ENCODE measurements around the gene TSPEAR.
A peak's percentile ranks its signal among the peaks of the same experiment; 100 is the strongest.
"Not testable (repeated sequence)": the region's sequence is repeated elsewhere in the genome, so short reads cannot be mapped to it uniquely, and the experiment has no call there.

Gene TSPEAR

DNA sequence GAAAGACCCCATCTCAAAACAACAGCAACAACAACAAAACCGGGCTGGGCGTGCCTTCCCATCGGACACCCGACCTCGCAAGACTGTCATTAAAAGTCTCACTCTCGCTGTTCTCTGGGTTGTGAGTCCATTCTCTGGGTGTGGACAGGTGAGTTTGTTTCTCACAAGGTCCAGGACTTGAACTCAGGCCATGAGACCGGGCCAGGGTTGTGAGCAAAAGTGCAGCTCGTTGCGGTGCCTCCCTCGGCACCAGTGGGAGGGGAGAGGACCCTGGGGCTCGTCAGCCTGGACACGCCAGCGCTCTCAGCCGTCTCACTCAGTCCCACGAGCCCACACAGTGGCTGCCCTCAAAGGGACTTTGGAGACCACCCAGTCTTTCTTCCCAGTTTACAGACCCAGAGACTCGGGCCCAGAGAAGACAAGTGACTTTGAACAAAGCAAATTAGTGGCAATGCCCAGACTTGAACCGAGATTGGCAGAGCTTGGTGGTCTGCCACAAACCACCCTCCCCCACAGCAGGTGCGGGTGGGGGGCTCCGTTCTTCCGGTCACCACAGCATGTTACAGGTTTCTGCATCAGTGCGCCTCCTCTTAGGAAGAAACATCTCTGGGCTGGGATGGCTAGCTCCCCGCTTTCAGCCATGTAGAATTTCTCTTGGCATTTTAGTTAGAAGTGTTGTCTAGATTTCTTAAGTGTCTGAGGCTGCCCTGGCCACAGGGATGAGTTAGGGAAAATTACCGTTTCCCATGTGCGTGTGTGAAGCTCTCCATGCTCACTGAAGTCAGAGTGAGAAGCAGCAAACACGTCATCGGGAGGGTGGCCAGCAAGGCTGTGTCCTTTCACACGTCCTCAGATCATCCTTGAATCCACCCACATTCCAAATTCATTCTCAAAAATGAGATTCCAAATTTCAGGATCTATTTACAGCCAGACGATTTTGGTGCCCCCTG, 227.8 kb downstream of the TSPEAR start:
- in situ Hi-C loops (cut with MboI; ENCODE audit: low sequenced_read_pairs, unreplicated experiment) = no loop called here
- no peak for TF ChIP-seq CTCF (IDR thresholded peaks at IDR 0.05; ENCODE audit: borderline replicate concordance, control extremely low read depth, extremely low read depth, insufficient read depth, missing control alignments)
- no peak for DNase-seq (ENCODE audit: low spot score)

GRCh38 chr21:44482581-44483287, 228.6 kb downstream of the TSPEAR start:
- TF ChIP-seq CTCF (IDR thresholded peaks at IDR 0.05; ENCODE audit: borderline replicate concordance, control extremely low read depth, extremely low read depth, insufficient read depth, missing control alignments) = no peak
- DNase-seq (ENCODE audit: low spot score) = no peak
- in situ Hi-C loops (cut with MboI; ENCODE audit: low sequenced_read_pairs, unreplicated experiment) = no loop called here

- TF ChIP-seq CTCF (IDR thresholded peaks at IDR 0.05; ENCODE audit: borderline replicate concordance, control extremely low read depth, extremely low read depth, insufficient read depth, missing control alignments) = no peak
- no peak for DNase-seq (ENCODE audit: low spot score)
- in situ Hi-C loops (cut with MboI; ENCODE audit: low sequenced_read_pairs, unreplicated experiment) = no loop called here
Observed at GRCh38 chr21:44480200-44481053, 230.9 kb downstream of the TSPEAR start.

GRCh38 chr21:44479556-44480199, 231.7 kb downstream of the TSPEAR start:
- peak; percentile 61 for TF ChIP-seq CTCF (IDR thresholded peaks at IDR 0.05; ENCODE audit: borderline replicate concordance, control extremely low read depth, extremely low read depth, insufficient read depth, missing control alignments)
- DNase-seq (ENCODE audit: low spot score); in situ Hi-C loops (cut with MboI; ENCODE audit: low sequenced_read_pairs, unreplicated experiment): not testable (repeated sequence)

DNA sequence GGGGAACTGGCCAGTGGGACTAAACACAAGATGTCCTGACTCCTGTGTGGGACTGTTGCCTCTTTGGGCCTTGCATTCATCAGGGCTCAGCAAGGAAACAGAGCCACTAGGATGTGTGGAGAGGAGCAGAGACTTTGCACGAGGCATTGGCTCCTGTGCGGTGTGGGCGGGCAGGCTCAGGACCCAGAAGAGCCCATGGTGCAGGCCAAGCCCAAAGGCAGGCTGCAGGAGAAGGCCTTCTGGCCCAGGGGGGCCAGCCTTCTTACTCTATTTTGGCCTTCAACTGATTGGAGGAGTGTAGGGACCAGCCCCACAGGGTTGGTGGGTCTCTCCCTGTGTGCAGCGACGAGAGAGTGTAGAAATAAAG, 232.6 kb downstream of the TSPEAR start:
- no peak for DNase-seq (ENCODE audit: low spot score)
- TF ChIP-seq CTCF (IDR thresholded peaks at IDR 0.05; ENCODE audit: borderline replicate concordance, control extremely low read depth, extremely low read depth, insufficient read depth, missing control alignments) = no peak
- in situ Hi-C loops (cut with MboI; ENCODE audit: low sequenced_read_pairs, unreplicated experiment) = no loop called here

All from GM13976 (cell line).